Tongue (tissue), 2 donors: ENCODE data around the gene ZNF502. TPM values are rescaled to one million over a fixed set of nuclear protein-coding genes. Genes with fewer than 3 reads are reported as not detected.

Experiments
- DNase-seq: peaks from one replicate; pipeline ENCODE4 v3.0.0-alpha.2; 2015
- total RNA-seq: library from RNA; depleted of rRNA; stranded (reverse); fragments of >200 nt; gene quantifications from one replicate; pipeline ENCODE4 v1.2.3, GENCODE V29; 2014

The ZNF502 gene
- total RNA-seq, 1 donor from 2014 or later = 10.5 TPM

- no peak for DNase-seq
These were observed 59.1 kb downstream of the ZNF502 start for GRCh38 chr3:44771424-44772098.

- DNase-seq = no peak
These were observed 59.6 kb downstream of the ZNF502 start for GRCh38 chr3:44772099-44772442.

Other genes starting within 250 kb of the ZNF502 start
- gene ZNF445, start 235.0 kb upstream of the ZNF502 start, total RNA-seq = 23.4 TPM
- gene ZKSCAN7, start 157.5 kb upstream of the ZNF502 start, total RNA-seq = 9.1 TPM
- 3.4 TPM for gene ZNF660, start 127.7 kb upstream of the ZNF502 start, total RNA-seq
- 28.8 TPM for gene ZNF197, start 87.6 kb upstream of the ZNF502 start, total RNA-seq
- 13.6 TPM for gene ZNF35, start 63.9 kb upstream of the ZNF502 start, total RNA-seq
- gene ZNF501, start 17.0 kb downstream of the ZNF502 start, total RNA-seq = 10.6 TPM
- 31.8 TPM for gene KIAA1143, start 49.0 kb downstream of the ZNF502 start, total RNA-seq
- gene KIF15, start 49.1 kb downstream of the ZNF502 start, total RNA-seq = 8.8 TPM
- 9.7 TPM for gene TMEM42, start 149.3 kb downstream of the ZNF502 start, total RNA-seq
- gene TGM4, start 161.9 kb downstream of the ZNF502 start, total RNA-seq = not detected